Measurements from ENCODE around the gene FHIP2A.

GRCh38 chr10:114810926-114811325 lies 10.7 kb upstream of the FHIP2A start:
- TF ChIP-seq CTCF (optimal IDR thresholded peaks at IDR 0.05 in 1 of 3, IDR thresholded peaks at IDR 0.05 in 1 of 3, conservative IDR thresholded peaks at IDR 0.05 in 1 of 3; ENCODE audit: extremely low read depth in 1 of 3, insufficient read depth in 2 of 3, low read length in 3 of 3): no peak
- TF ChIP-seq EZH2 (IDR thresholded peaks at IDR 0.05; ENCODE audit: low read length): no peak
